PC-3 (cell line): ENCODE results near the gene NPHP1. TPM values are rescaled to one million over a fixed set of nuclear protein-coding genes. Genes with fewer than 3 reads are reported as not detected.

Experiments
- ATAC-seq: fragments of 200-7000 bp; cut with Tn5 transposase; 2 replicates; pipeline ENCODE4 v1.9.1; 2020; ENCODE audit warnings: mild to moderate bottlenecking, moderate library complexity
- BruUV-seq: library from RNA; stranded (reverse); fragments of 400-500 nt; replicated peaks from 2 replicates; lab custom pipeline; 2021; lab: Mats Ljungman, UMichigan
- CTCF ChIA-PET: fragments of 300-600 bp; sonication (Branson Sonifier 250); formaldehyde crosslinking; loops from one replicate; lab custom pipeline; 2022; ENCODE audit warnings: antibody characterized with exemption; lab: Charles Lee
- POLR2A ChIA-PET: fragments of 300-600 bp; sonication (Branson Sonifier 250); formaldehyde crosslinking; loops from one replicate; lab custom pipeline; 2022; ENCODE audit warnings: antibody characterized with exemption; ENCODE audit not compliant: unreplicated experiment; lab: Charles Lee
- DNase-seq: peaks from one replicate; pipeline ENCODE4 v3.0.0-alpha.2; 2015
- H2AFZ ChIP-seq: fragments of 300-600 bp; sonication (generic); 2 replicates; pipeline ENCODE4 v1.6.0; 2016; ENCODE audit warnings: antibody characterized with exemption, low read length
- H3F3A ChIP-seq: fragments of 300-600 bp; sonication (generic); one replicate; pipeline ENCODE4 v1.6.0; 2017; ENCODE audit warnings: antibody characterized with exemption, low read length, control low read depth, mild to moderate bottlenecking; ENCODE audit not compliant: unreplicated experiment
- H3K27ac ChIP-seq: fragments of 300-600 bp; sonication (generic); 2 replicates; pipeline ENCODE4 v1.5.1; 2016; ENCODE audit warnings: mild to moderate bottlenecking, low read length
- H3K27me3 ChIP-seq: fragments of 300-600 bp; sonication (generic); 2 replicates; pipeline ENCODE4 v1.6.1; 2016; ENCODE audit warnings: low read length, mixed read lengths
- H3K36me3 ChIP-seq: fragments of 300-600 bp; sonication (generic); 2 replicates; pipeline ENCODE4 v1.6.1; 2016; ENCODE audit warnings: low read depth, mixed run types, low read length, mixed read lengths
- H3K4me1 ChIP-seq: fragments of 300-600 bp; sonication (generic); 2 replicates; pipeline ENCODE4 v1.5.1; 2016; ENCODE audit warnings: low read length; ENCODE audit not compliant: insufficient read depth
- H3K4me2 ChIP-seq: fragments of 300-600 bp; sonication (generic); 2 replicates; pipeline ENCODE4 v1.6.0; 2016; ENCODE audit warnings: low read length
- H3K4me3 ChIP-seq: fragments of 300-600 bp; sonication (generic); 2 replicates; pipeline ENCODE4 v1.5.1; 2016; ENCODE audit warnings: mild to moderate bottlenecking, low read length, mixed read lengths
- H3K79me2 ChIP-seq: fragments of 300-600 bp; sonication (generic); 2 replicates; pipeline ENCODE4 v1.6.1; 2017; ENCODE audit warnings: low read length, mixed read lengths
- H3K9ac ChIP-seq: fragments of 300-600 bp; sonication (generic); 2 replicates; pipeline ENCODE4 v1.6.0; 2016; ENCODE audit warnings: mild to moderate bottlenecking, low read length
- H3K9me2 ChIP-seq: fragments of 300-600 bp; sonication (generic); replicated peaks from 2 replicates; pipeline ENCODE4 v1.6.1; 2016; ENCODE audit warnings: mixed run types, low read length, mixed read lengths
- H3K9me3 ChIP-seq: fragments of 300-600 bp; sonication (generic); 2 replicates; pipeline ENCODE4 v1.6.1; 2016; ENCODE audit warnings: low read length, mixed read lengths
- H4K20me1 ChIP-seq: fragments of 300-600 bp; sonication (generic); 2 replicates; pipeline ENCODE4 v1.6.1; 2016; ENCODE audit warnings: low read length, mixed read lengths
- CTCF ChIP-seq: fragments of 300-600 bp; sonication (generic); conservative IDR thresholded peaks from 2 replicates; pipeline ENCODE4 v1.5.1; 2017; ENCODE audit warnings: antibody characterized with exemption, low read depth, mild to moderate bottlenecking, low read length
- EZH2 ChIP-seq: fragments of 300-600 bp; sonication (generic); IDR thresholded peaks from one replicate; pipeline ENCODE4 v1.6.1; 2017; ENCODE audit warnings: antibody characterized with exemption, mild to moderate bottlenecking, low read length; ENCODE audit not compliant: unreplicated experiment
- EZH2phosphoT487 ChIP-seq: fragments of 300-600 bp; sonication (generic); IDR thresholded peaks from 2 replicates; pipeline ENCODE4 v1.6.1; 2018; ENCODE audit warnings: mild to moderate bottlenecking, antibody characterized with exemption, low read length, borderline replicate concordance
- intact Hi-C: fragments of 100-400 bp; cut with micrococcal nuclease; formaldehyde crosslinking; loops from 2 replicates; pipeline ENCODE4 v1.9.0; 2023
- total RNA-seq: library from RNA; depleted of rRNA; stranded (reverse); fragments of >200 nt; gene quantifications from 2 replicates; pipeline ENCODE4 v1.2.3, GENCODE V29; 2014

Gene NPHP1
- total RNA-seq, 1 experiment from 2014 or later: 4.2 TPM

DNA sequence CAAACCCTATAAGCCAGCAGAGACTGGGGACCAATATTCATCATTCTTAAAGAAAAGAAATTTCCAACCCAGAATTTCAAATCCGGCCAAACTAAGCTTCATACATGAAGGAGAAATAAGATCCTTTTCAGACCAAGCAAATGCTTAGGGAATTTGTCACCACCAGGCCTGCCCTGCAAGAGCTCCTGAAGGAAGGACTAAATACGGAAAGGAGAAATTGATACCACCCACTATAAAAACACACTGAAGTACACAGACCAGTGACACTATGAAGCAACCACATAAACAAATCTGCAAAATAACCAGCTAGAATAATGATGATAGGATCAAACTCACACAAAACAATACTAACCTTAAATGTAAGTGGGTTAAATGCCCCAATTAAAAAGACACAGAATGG is 22.4 kb downstream of the NPHP1 start:
- Histone ChIP-seq H3K9me3 (0 out of 2 replicates have a peak, but pooled peaks cover 9% of the 10 kb centered on the region), H3K9ac (no peak overlapping the region), H4K20me1 (no peaks in the 10 kb centered on the region), H2AFZ (no peak overlapping the region), H3K27me3 (no peaks in the 10 kb centered on the region), H3K9me2 (no peaks in the 10 kb centered on the region), H3K36me3 (no peaks in the 10 kb centered on the region), H3K27ac (no peak overlapping the region), H3K79me2 (no peaks in the 10 kb centered on the region), H3F3A (no peaks in the 10 kb centered on the region), H3K4me3 (no peak overlapping the region), H3K4me2 (no peak overlapping the region), H3K4me1 (no peaks in the 10 kb centered on the region)
- CTCF ChIA-PET: no interaction called here
- no peak for DNase-seq
- BruUV-seq: no TSS peak
- POLR2A ChIA-PET: no interaction called here
- ATAC-seq: no peak
- intact Hi-C loops: no loop called here
- TF ChIP-seq CTCF (no peak), EZH2 (no peak), EZH2phosphoT487 (no peak)

- Histone ChIP-seq H3K4me2 (no peak overlapping the region), H3K36me3 (no peaks in the 10 kb centered on the region), H2AFZ (no peak overlapping the region), H3K9ac (no peak overlapping the region), H3K27me3 (no peaks in the 10 kb centered on the region), H3K4me1 (no peaks in the 10 kb centered on the region), H3K79me2 (no peaks in the 10 kb centered on the region), H3K9me2 (no peaks in the 10 kb centered on the region), H3F3A (no peaks in the 10 kb centered on the region), H3K9me3 (0 out of 2 replicates have a peak, but pooled peaks cover 9% of the 10 kb centered on the region), H3K4me3 (no peak overlapping the region), H4K20me1 (no peaks in the 10 kb centered on the region), H3K27ac (no peak overlapping the region)
- no TSS peak for BruUV-seq
- TF ChIP-seq EZH2phosphoT487 (no peak), CTCF (no peak), EZH2 (no peak)
- POLR2A ChIA-PET: no interaction called here
- DNase-seq (no peak), ATAC-seq (no peak)
- CTCF ChIA-PET: no interaction called here
- intact Hi-C loops: no loop called here
Measured at GRCh38 chr2:110180036-110180435, 24.8 kb downstream of the NPHP1 start.

DNA sequence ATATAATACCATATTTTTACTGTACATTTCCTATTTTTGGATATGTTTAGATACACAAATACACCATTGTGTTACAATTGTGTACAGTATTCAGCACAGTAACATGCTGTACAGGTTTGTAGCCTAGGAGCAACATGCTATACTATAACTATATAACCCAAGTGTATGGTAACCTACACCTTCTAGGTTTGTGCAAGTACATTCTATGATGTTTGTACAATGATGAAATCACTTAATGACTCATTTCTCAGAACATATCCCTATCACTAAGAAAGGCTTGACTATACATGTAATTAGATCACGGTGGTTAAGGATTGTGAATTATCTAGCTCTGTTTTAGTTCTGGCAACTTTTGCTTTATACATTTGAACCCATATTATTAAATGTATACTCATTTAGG is 31.3 kb downstream of the NPHP1 start:
- H3K9me2 ChIP-seq: no peaks in the 10 kb centered on the region
- TF ChIP-seq CTCF: no peak
- TF ChIP-seq EZH2: no peak
- no peak for TF ChIP-seq EZH2phosphoT487
- no peaks in the 10 kb centered on the region for H3K27me3 ChIP-seq
- H2AFZ ChIP-seq: no peak overlapping the region
- H3K27ac ChIP-seq: no peak overlapping the region
- H4K20me1 ChIP-seq: no peaks in the 10 kb centered on the region
- H3K9me3 ChIP-seq: no peaks in the 10 kb centered on the region
- ChIA-PET POLR2A (interaction anchor here (1.0 kb wide), 1 partner anchor 57 kb away, joined by 3 read pairs; no protein-coding TSS in a partner anchor), CTCF (no interaction called here)
- 0 out of 2 replicates have a peak overlapping the region, but pooled peaks have one; percentile 16 for H3K4me2 ChIP-seq
- intact Hi-C loops: no loop called here
- no peak overlapping the region for H3K4me3 ChIP-seq
- no peaks in the 10 kb centered on the region for H3K36me3 ChIP-seq
- H3K4me1 ChIP-seq: peaks cover 12% of the 10 kb centered on the region
- peak; percentile 100 for ATAC-seq
- H3K79me2 ChIP-seq: no peaks in the 10 kb centered on the region
- no peaks in the 10 kb centered on the region for H3F3A ChIP-seq
- DNase-seq: peak; percentile 84
- no peak overlapping the region for H3K9ac ChIP-seq
- BruUV-seq: no TSS peak
